ENCODE data around the gene PLCB4.

The PLCB4 gene

GRCh38 chr20:9416421-9416820, 347.5 kb downstream of the PLCB4 start:
- no peak overlapping the region for H3K4me3 ChIP-seq (ENCODE audit: low read depth, low read length)
- TF ChIP-seq CTCF (IDR thresholded peaks at IDR 0.05; ENCODE audit: low read depth, low read length) = no peak

GRCh38 chr20:9417665-9418064, 348.8 kb downstream of the PLCB4 start:
- H3K4me3 ChIP-seq (ENCODE audit: low read depth, low read length) = no peak overlapping the region
- no peak for TF ChIP-seq CTCF (IDR thresholded peaks at IDR 0.05; ENCODE audit: low read depth, low read length)

- no peak overlapping the region for H3K4me3 ChIP-seq (ENCODE audit: low read depth, low read length)
- TF ChIP-seq CTCF (IDR thresholded peaks at IDR 0.05; ENCODE audit: low read depth, low read length) = no peak
These were observed 353.6 kb downstream of the PLCB4 start for GRCh38 chr20:9422321-9423057.

- no peak for TF ChIP-seq CTCF (IDR thresholded peaks at IDR 0.05; ENCODE audit: low read depth, low read length)
These were observed 355.7 kb downstream of the PLCB4 start for GRCh38 chr20:9424551-9424950.

GRCh38 chr20:9427430-9428291, 358.8 kb downstream of the PLCB4 start:
- no peak overlapping the region for H3K4me3 ChIP-seq (ENCODE audit: low read depth, low read length)
- TF ChIP-seq CTCF (IDR thresholded peaks at IDR 0.05; ENCODE audit: low read depth, low read length) = no peak

More at GRCh38 chr20:9424551-9424950, 355.7 kb downstream of the PLCB4 start:
- H3K4me3 ChIP-seq (ENCODE audit: low read depth, low read length) = no peak overlapping the region

GRCh38 chr20:9428292-9428607, 359.4 kb downstream of the PLCB4 start:
- TF ChIP-seq CTCF (IDR thresholded peaks at IDR 0.05; ENCODE audit: low read depth, low read length) = no peak

GRCh38 chr20:9439806-9440205, 370.9 kb downstream of the PLCB4 start:
- no peak overlapping the region for H3K4me3 ChIP-seq (ENCODE audit: low read depth, low read length)
- TF ChIP-seq CTCF (IDR thresholded peaks at IDR 0.05; ENCODE audit: low read depth, low read length) = no peak

More at GRCh38 chr20:9428292-9428607, 359.4 kb downstream of the PLCB4 start:
- no peak overlapping the region for H3K4me3 ChIP-seq (ENCODE audit: low read depth, low read length)
